ENCODE data around the gene NDUFS3.
"Not testable (repeated sequence)": the region's sequence is repeated elsewhere in the genome, so short reads cannot be mapped to it uniquely, and the experiment has no call there.

NDUFS3 gene

DNA sequence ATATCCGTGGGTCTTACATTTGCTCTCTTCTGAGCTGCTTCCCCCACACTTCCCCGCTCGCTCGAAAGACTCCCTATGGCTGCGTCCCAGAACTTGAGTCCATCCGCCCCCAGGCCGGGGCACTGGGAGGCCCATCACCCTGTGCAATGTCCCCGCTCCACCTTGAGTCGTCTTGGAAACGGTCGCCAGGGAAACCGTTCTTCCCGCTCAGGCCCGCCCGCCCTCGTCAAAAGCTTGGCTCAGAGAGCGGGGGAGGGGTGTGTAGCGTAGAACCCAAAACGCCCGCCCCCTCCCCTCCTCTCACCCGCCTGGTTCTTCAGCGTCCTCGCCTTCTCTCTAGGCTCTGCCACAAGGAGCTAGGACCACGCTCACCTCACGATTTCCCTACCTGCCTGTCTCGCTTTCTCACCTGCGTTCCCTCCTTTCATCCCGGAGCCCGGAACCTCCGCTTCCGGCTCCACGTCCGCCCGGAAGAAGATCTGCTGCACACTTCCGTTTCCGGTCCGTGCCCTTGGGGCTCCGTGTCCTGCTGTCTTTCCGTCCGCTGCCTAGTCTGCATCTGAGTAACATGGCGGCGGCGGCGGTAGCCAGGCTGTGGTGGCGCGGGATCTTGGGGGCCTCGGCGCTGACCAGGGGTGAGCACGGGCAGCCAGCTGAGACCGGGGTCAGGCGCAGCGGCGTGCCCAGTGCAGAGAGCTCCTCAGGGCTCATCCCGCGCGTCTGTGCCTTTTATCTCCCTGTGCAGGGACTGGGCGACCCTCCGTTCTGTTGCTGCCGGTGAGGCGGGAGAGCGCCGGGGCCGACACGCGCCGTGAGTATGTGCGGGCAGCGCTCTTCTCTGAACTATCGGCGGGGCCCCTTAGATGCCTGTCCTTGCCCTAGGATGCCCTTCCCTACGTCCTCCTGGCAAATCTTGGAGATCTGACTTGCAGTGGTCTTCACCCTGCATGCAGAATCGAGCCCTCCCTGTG, at the start of gene NDUFS3, which contains the start of gene KBTBD4:
TSS of gene NDUFS3 (plus strand) at position 551 of the 971 bp plus-strand sequence. CDS start at position 569, 18 bp downstream.
TSS of gene KBTBD4 (minus strand) at position 447 of the 971 bp plus-strand sequence. CDS start at position 428, 19 bp downstream.
- no peaks in the 10 kb centered on the region for H3K9me3 ChIP-seq (ENCODE audit: severe bottlenecking)
- TF ChIP-seq, protein P1, sequence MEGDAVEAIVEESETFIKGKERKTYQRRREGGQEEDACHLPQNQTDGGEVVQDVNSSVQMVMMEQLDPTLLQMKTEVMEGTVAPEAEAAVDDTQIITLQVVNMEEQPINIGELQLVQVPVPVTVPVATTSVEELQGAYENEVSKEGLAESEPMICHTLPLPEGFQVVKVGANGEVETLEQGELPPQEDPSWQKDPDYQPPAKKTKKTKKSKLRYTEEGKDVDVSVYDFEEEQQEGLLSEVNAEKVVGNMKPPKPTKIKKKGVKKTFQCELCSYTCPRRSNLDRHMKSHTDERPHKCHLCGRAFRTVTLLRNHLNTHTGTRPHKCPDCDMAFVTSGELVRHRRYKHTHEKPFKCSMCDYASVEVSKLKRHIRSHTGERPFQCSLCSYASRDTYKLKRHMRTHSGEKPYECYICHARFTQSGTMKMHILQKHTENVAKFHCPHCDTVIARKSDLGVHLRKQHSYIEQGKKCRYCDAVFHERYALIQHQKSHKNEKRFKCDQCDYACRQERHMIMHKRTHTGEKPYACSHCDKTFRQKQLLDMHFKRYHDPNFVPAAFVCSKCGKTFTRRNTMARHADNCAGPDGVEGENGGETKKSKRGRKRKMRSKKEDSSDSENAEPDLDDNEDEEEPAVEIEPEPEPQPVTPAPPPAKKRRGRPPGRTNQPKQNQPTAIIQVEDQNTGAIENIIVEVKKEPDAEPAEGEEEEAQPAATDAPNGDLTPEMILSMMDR (IDR thresholded peaks at IDR 0.05; ENCODE audit: low read depth, low read length) = no peak
- peak within 1 kb of the TSS; percentile 74 for H3K4me3 ChIP-seq (ENCODE audit: low read depth, low read length)
- peaks cover 80% of the 10 kb centered on the region for H3K36me3 ChIP-seq
- peak within 1 kb of the TSS; percentile 98 for H3K27ac ChIP-seq
- peak; percentile 95 for DNase-seq
- no peaks in the 10 kb centered on the region for H3K27me3 ChIP-seq (ENCODE audit: insufficient read depth, low read depth, severe bottlenecking)

DNA sequence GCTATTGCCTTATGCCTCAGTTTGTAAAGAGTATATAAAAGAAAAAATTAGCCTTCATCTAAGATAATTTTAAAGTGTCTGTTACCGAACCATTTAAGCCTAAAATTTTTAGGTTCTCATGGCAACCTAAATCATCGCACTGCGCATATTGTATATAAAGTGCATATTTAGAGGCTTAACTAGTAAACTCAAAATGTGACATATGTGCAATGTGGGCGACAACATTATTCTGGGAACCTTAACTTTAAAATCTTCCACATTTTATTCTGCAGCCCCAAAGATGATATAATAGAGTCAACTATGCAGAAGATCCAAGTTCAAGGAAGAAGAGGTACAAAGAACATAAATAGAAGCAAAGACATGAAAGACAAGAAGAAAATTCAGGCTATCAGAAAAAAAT, 48.9 kb upstream of the NDUFS3 start:
- H3K27ac ChIP-seq = no peak overlapping the region
- H3K9me3 ChIP-seq (ENCODE audit: severe bottlenecking) = no peaks in the 10 kb centered on the region
- peaks cover 17% of the 10 kb centered on the region; the same call in 1 of the 2 replicates for H3K36me3 ChIP-seq
- TF ChIP-seq, protein P1 (IDR thresholded peaks at IDR 0.05; ENCODE audit: low read depth, low read length) = no peak
- no peak for DNase-seq
- no peaks in the 10 kb centered on the region for H3K27me3 ChIP-seq (ENCODE audit: insufficient read depth, low read depth, severe bottlenecking)
- H3K4me3 ChIP-seq (ENCODE audit: low read depth, low read length) = no peak overlapping the region

- not testable (repeated sequence) for H3K9me3 ChIP-seq (ENCODE audit: severe bottlenecking); H3K27me3 ChIP-seq (ENCODE audit: insufficient read depth, low read depth, severe bottlenecking); H3K27ac ChIP-seq; DNase-seq; H3K4me3 ChIP-seq (ENCODE audit: low read depth, low read length)
- peaks cover 15% of the 10 kb centered on the region for H3K36me3 ChIP-seq
Measured at GRCh38 chr11:47530721-47531120, 48.2 kb upstream of the NDUFS3 start.

DNA sequence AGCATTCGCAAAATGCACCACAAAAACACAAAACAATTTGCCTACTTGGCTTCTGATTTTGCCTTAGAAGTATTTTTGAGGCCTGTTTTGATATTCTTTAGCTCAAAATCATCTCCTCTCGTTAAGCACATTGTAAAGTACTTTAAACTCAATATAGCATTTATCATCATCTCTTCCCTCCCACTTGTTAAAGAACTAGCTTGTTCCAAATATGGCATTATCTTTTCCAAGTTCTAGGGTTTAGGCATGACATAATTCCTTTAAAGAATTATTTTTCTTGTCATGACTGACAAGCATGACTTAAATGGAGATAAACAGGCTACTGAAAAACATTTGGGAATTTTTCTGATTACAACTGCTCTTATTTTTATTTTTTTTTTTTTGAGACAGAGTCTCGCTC, 47.2 kb upstream of the NDUFS3 start:
- H3K27ac ChIP-seq = no peak overlapping the region
- no peaks in the 10 kb centered on the region for H3K9me3 ChIP-seq (ENCODE audit: severe bottlenecking)
- TF ChIP-seq, protein P1 (IDR thresholded peaks at IDR 0.05; ENCODE audit: low read depth, low read length) = no peak
- peaks cover 24% of the 10 kb centered on the region for H3K36me3 ChIP-seq
- no peak for DNase-seq
- no peak overlapping the region for H3K4me3 ChIP-seq (ENCODE audit: low read depth, low read length)
- no peaks in the 10 kb centered on the region for H3K27me3 ChIP-seq (ENCODE audit: insufficient read depth, low read depth, severe bottlenecking)

- TF ChIP-seq, protein P1 (IDR thresholded peaks at IDR 0.05; ENCODE audit: low read depth, low read length) = no peak
- H3K9me3 ChIP-seq (ENCODE audit: severe bottlenecking) = no peaks in the 10 kb centered on the region
- peaks cover 25% of the 10 kb centered on the region for H3K36me3 ChIP-seq
- H3K27ac ChIP-seq = no peak overlapping the region
- DNase-seq = no peak
- no peaks in the 10 kb centered on the region for H3K27me3 ChIP-seq (ENCODE audit: insufficient read depth, low read depth, severe bottlenecking)
- H3K4me3 ChIP-seq (ENCODE audit: low read depth, low read length) = no peak overlapping the region
Measured at GRCh38 chr11:47532597-47533213, 46.2 kb upstream of the NDUFS3 start.

DNA sequence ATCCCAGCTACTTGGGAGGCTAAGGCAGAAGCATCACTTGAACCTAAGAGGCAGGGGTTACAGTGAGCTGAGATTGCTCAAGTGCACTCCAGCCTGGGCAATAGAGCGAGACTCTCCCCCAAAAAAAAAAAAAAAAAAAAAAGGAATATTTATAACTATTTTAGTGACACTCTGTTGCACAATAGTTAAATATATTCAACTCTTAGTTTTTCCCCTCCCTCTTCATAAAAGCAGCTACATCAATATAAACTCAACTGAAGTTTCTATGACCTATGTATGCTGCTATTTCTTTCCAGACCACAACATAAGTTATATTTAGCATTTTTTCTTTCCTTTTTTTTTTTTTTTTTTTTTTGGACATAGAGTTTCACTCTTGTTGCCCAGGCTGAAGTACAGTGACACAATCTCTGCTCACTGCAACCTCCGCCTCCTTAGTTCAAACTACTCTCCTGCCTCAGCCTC, 45.2 kb upstream of the NDUFS3 start:
- Histone ChIP-seq H3K27me3 (ENCODE audit: insufficient read depth, low read depth, severe bottlenecking) (no peaks in the 10 kb centered on the region), H3K36me3 (peaks cover 24% of the 10 kb centered on the region), H3K9me3 (ENCODE audit: severe bottlenecking) (no peaks in the 10 kb centered on the region), H3K27ac (no peak overlapping the region), H3K4me3 (ENCODE audit: low read depth, low read length) (no peak overlapping the region)
- TF ChIP-seq, protein P1 (IDR thresholded peaks at IDR 0.05; ENCODE audit: low read depth, low read length) = no peak
- DNase-seq = no peak
